ENCODE measurements around the gene CBLB.
"Not testable (repeated sequence)": the region's sequence is repeated elsewhere in the genome, so short reads cannot be mapped to it uniquely, and the experiment has no call there.

Gene CBLB

GRCh38 chr3:105844704-105845103, 24.1 kb downstream of the CBLB start:
- DNase-seq: no peak

- DNase-seq: no peak
Observed at GRCh38 chr3:105843994-105844393, 24.8 kb downstream of the CBLB start.

- no peak for DNase-seq
Observed at GRCh38 chr3:105842943-105843342, 25.9 kb downstream of the CBLB start.

GRCh38 chr3:105842449-105842848, 26.4 kb downstream of the CBLB start:
- DNase-seq: no peak

- no peak for DNase-seq
Observed at GRCh38 chr3:105837947-105838346, 30.9 kb downstream of the CBLB start.

- DNase-seq: no peak
Observed at GRCh38 chr3:105837143-105837740, 31.6 kb downstream of the CBLB start.

GRCh38 chr3:105836533-105836932, 32.3 kb downstream of the CBLB start:
- DNase-seq: peak; percentile 61

GRCh38 chr3:105835606-105836005, 33.2 kb downstream of the CBLB start:
- no peak for DNase-seq

GRCh38 chr3:105834768-105835167, 34.0 kb downstream of the CBLB start:
- DNase-seq: no peak

GRCh38 chr3:105832644-105833043, 36.2 kb downstream of the CBLB start:
- no peak for DNase-seq

- no peak for DNase-seq
Observed at GRCh38 chr3:105830836-105831235, 38.0 kb downstream of the CBLB start.

GRCh38 chr3:105829871-105830622, 38.8 kb downstream of the CBLB start:
- peak; percentile 61 for DNase-seq

- no peak for DNase-seq
Observed at GRCh38 chr3:105829229-105829628, 39.6 kb downstream of the CBLB start.

- peak; percentile 47 for DNase-seq
Observed at GRCh38 chr3:105828703-105829102, 40.1 kb downstream of the CBLB start.

GRCh38 chr3:105827959-105828358, 40.9 kb downstream of the CBLB start:
- no peak for DNase-seq

GRCh38 chr3:105826778-105827634, 41.8 kb downstream of the CBLB start:
- no peak for DNase-seq

GRCh38 chr3:105824129-105824528, 44.7 kb downstream of the CBLB start:
- no peak for DNase-seq

- no peak for DNase-seq
Observed at GRCh38 chr3:105823149-105823867, 45.5 kb downstream of the CBLB start.

- no peak for DNase-seq
Observed at GRCh38 chr3:105822171-105823123, 46.4 kb downstream of the CBLB start.

- no peak for DNase-seq
Observed at GRCh38 chr3:105821433-105821832, 47.4 kb downstream of the CBLB start.

GRCh38 chr3:105816833-105817232, 52.0 kb downstream of the CBLB start:
- DNase-seq: no peak

GRCh38 chr3:105815331-105815730, 53.5 kb downstream of the CBLB start:
- DNase-seq: not testable (repeated sequence)

Data from CD4-positive, alpha-beta T cell treated with Interleukin-10 for 1 hour (primary cell).